ENCODE data around the gene ARL14EPL. TPM values are rescaled to one million over a fixed set of nuclear protein-coding genes. Genes with fewer than 3 reads are reported as not detected.

Gene ARL14EPL
- total RNA-seq, 1 donor from 2014 or later: not detected

DNA sequence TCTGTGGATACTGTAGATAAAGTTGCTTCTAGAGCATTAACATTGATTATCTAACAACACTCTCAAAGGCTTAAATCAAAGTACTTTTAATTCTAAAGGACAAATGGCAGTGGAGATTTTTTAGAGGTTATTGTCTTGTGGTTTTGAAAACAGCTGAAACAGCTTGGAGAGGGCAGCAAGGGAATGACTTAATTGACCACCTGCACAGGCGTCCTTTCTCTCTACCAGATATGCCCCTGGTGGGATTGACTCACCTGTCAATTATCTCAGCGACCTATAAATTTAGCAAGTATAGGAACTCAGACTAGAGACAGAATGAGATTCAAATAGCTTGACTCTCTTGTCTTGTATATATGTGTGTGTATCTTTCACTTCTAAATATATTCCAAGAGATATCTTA is 13.5 kb downstream of the ARL14EPL start:
- Mint-ChIP-seq H3K36me3 (ENCODE audit: unreplicated experiment) (no peaks in the 10 kb centered on the region), H3K27me3 (ENCODE audit: unreplicated experiment) (peaks cover 33% of the 10 kb centered on the region), H3K4me3 (ENCODE audit: unreplicated experiment) (no peak overlapping the region), H3K9me3 (ENCODE audit: unreplicated experiment) (no peaks in the 10 kb centered on the region), H3K27ac (ENCODE audit: unreplicated experiment) (no peak overlapping the region), H3K4me1 (ENCODE audit: unreplicated experiment) (no peaks in the 10 kb centered on the region)
- DNase-seq (ENCODE audit: extremely low spot score, unreplicated experiment): no peak
- TF ChIP-seq, protein P1, sequence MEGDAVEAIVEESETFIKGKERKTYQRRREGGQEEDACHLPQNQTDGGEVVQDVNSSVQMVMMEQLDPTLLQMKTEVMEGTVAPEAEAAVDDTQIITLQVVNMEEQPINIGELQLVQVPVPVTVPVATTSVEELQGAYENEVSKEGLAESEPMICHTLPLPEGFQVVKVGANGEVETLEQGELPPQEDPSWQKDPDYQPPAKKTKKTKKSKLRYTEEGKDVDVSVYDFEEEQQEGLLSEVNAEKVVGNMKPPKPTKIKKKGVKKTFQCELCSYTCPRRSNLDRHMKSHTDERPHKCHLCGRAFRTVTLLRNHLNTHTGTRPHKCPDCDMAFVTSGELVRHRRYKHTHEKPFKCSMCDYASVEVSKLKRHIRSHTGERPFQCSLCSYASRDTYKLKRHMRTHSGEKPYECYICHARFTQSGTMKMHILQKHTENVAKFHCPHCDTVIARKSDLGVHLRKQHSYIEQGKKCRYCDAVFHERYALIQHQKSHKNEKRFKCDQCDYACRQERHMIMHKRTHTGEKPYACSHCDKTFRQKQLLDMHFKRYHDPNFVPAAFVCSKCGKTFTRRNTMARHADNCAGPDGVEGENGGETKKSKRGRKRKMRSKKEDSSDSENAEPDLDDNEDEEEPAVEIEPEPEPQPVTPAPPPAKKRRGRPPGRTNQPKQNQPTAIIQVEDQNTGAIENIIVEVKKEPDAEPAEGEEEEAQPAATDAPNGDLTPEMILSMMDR (IDR thresholded peaks at IDR 0.05): no peak

DNA sequence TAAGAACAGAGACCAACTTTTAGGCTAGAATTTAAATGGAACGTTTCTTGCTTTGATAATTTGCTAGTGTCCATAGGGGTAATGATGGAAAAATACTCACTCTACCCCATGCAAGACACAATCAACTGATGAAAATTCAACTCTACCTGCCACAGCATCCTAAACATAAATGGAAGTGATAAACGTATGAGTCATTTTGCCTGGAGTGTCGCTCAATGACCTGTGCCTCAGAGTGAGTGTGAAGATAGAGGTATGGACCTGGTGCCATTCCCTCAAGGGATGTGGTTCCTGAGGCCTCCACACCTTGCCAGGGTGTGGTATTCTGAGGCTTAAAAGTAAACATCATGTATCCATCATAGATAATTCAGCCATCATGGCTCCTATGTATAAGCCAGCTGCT is 14.0 kb downstream of the ARL14EPL start:
- TF ChIP-seq, protein P1 (IDR thresholded peaks at IDR 0.05): no peak
- Mint-ChIP-seq H3K36me3 (ENCODE audit: unreplicated experiment) (no peaks in the 10 kb centered on the region), H3K4me1 (ENCODE audit: unreplicated experiment) (no peaks in the 10 kb centered on the region), H3K4me3 (ENCODE audit: unreplicated experiment) (no peak overlapping the region), H3K27ac (ENCODE audit: unreplicated experiment) (no peak overlapping the region), H3K27me3 (ENCODE audit: unreplicated experiment) (peaks cover 35% of the 10 kb centered on the region), H3K9me3 (ENCODE audit: unreplicated experiment) (no peaks in the 10 kb centered on the region)
- DNase-seq (ENCODE audit: extremely low spot score, unreplicated experiment): no peak

DNA sequence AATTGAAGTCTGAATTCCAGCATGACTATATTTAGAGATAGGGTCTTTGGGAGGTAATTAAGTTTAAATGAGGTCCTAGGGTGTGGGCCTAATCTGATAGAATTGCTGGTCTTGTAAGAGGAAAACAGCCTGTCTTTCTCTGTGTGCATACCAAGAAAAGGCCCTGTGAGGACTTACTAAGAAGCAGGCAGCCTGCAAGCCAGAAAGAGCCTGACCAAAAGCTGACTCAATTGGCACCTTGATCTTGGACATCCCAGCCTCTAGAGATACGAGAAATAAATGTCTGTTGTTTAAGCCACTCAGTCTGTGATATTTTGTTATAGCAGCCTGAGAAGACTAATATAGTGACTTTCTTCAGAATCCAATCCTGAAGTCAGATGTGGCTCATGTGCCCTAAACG is 14.6 kb downstream of the ARL14EPL start:
- no peak for DNase-seq (ENCODE audit: extremely low spot score, unreplicated experiment)
- H3K4me3 Mint-ChIP-seq (ENCODE audit: unreplicated experiment): no peak overlapping the region
- TF ChIP-seq, protein P1 (IDR thresholded peaks at IDR 0.05): no peak
- H3K36me3 Mint-ChIP-seq (ENCODE audit: unreplicated experiment): no peaks in the 10 kb centered on the region
- no peaks in the 10 kb centered on the region for H3K9me3 Mint-ChIP-seq (ENCODE audit: unreplicated experiment)
- no peak overlapping the region for H3K27ac Mint-ChIP-seq (ENCODE audit: unreplicated experiment)
- peaks cover 31% of the 10 kb centered on the region for H3K27me3 Mint-ChIP-seq (ENCODE audit: unreplicated experiment)
- no peaks in the 10 kb centered on the region for H3K4me1 Mint-ChIP-seq (ENCODE audit: unreplicated experiment)

DNA sequence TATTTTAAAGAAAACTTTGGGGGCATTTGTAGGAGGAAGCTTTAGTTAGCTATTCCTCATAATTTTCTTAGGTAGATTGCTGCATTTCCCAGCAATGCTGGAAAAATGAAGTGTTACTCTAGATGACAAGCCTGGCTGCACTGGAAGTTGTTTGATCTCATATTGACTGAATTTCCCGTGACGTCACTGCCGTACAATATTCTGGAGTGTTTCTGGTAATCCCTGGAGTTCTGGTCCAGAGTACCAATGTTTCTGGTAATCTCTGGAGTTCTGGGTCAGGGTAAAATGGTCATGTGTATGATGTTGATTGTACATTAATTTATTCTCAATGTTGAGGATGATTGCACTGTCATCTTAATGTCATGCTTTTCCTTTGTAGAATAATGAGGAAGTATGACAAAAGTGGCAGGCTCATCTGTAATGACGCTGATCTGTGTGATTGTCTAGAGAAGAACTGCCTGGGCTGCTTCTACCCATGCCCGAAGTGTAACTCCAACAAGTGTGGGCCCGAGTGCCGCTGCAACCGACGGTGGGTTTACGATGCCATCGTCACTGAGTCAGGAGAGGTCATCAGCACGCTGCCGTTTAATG is 26.2 kb downstream of the ARL14EPL start:
- Mint-ChIP-seq H3K4me3 (ENCODE audit: unreplicated experiment) (no peak overlapping the region), H3K27ac (ENCODE audit: unreplicated experiment) (no peak overlapping the region), H3K27me3 (ENCODE audit: unreplicated experiment) (peaks cover 40% of the 10 kb centered on the region), H3K4me1 (ENCODE audit: unreplicated experiment) (no peaks in the 10 kb centered on the region), H3K36me3 (ENCODE audit: unreplicated experiment) (no peaks in the 10 kb centered on the region), H3K9me3 (ENCODE audit: unreplicated experiment) (no peaks in the 10 kb centered on the region)
- no peak for DNase-seq (ENCODE audit: extremely low spot score, unreplicated experiment)
- TF ChIP-seq, protein P1 (IDR thresholded peaks at IDR 0.05): no peak

DNA sequence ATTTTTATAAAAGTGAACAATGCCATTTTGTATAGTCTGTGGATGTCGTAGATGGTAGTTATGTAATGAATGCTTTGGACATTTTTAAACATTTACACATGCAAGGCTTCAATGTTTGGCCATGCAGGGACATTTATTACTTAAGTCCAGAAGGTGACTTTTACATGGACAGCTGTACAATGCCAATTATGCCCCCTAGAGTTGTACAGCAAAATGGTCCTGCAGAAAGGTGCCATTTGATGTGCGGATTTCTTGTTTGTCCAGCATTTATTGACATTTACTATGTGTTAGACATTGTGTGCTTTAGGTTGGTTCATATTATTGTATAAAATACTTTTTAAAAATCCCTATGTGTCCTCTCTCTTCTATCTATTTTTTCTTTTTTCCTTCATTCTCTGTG is 30.1 kb downstream of the ARL14EPL start:
- Mint-ChIP-seq H3K9me3 (ENCODE audit: unreplicated experiment) (no peaks in the 10 kb centered on the region), H3K36me3 (ENCODE audit: unreplicated experiment) (no peaks in the 10 kb centered on the region), H3K4me1 (ENCODE audit: unreplicated experiment) (no peaks in the 10 kb centered on the region), H3K27ac (ENCODE audit: unreplicated experiment) (no peak overlapping the region), H3K27me3 (ENCODE audit: unreplicated experiment) (peaks cover 37% of the 10 kb centered on the region), H3K4me3 (ENCODE audit: unreplicated experiment) (no peak overlapping the region)
- no peak for DNase-seq (ENCODE audit: extremely low spot score, unreplicated experiment)
- TF ChIP-seq, protein P1 (IDR thresholded peaks at IDR 0.05): no peak

All from osteocyte (in vitro differentiated cells).